ENCODE results near the gene GAPT. TPM values are rescaled to one million over a fixed set of nuclear protein-coding genes. Genes with fewer than 3 reads are reported as not detected.

Gene GAPT
- total RNA-seq, 4 donors from 2014 or later, result 0.60 TPM; not detected in 3

GRCh38 chr5:58482536-58482935, 8.7 kb upstream of the GAPT start:
- TF ChIP-seq POLR2A (IDR thresholded peaks at IDR 0.05) (no peak), CTCF (IDR thresholded peaks at IDR 0.05 in 4 of 5, conservative IDR thresholded peaks at IDR 0.05 in 1 of 5) (no peak)
- Histone ChIP-seq H3K4me3 (no peak overlapping the region), H3K9me3 (no peaks in the 10 kb centered on the region), H3K4me1 (no peaks in the 10 kb centered on the region), H3K36me3 (no peaks in the 10 kb centered on the region), H3K27ac (no peak overlapping the region), H3K27me3 (peaks cover 0 to 7% (median 4%) of the 10 kb centered on the region in 3 donors)
- ATAC-seq, result no peak
- DNase-seq, result no peak
- in situ Hi-C loops (cut with MboI; ENCODE audit: low sequenced_read_pairs in 4 of 4), result no loop called here
- intact Hi-C loops (cut with DNase I; ENCODE audit: low total_unique reads), result no loop called here

- no peak for ATAC-seq
- peaks cover 0 to 7% (median 6%) of the 10 kb centered on the region in 3 donors for H3K27me3 ChIP-seq
- no peaks in the 10 kb centered on the region for H3K4me1 ChIP-seq
- DNase-seq, result no peak
- H3K27ac ChIP-seq, result no peak overlapping the region
- intact Hi-C loops (cut with DNase I; ENCODE audit: low total_unique reads) (no loop called here), in situ Hi-C loops (cut with MboI; ENCODE audit: low sequenced_read_pairs in 4 of 4) (no loop called here)
- no peak for TF ChIP-seq CTCF (IDR thresholded peaks at IDR 0.05 in 4 of 5, conservative IDR thresholded peaks at IDR 0.05 in 1 of 5)
- no peak for TF ChIP-seq POLR2A (IDR thresholded peaks at IDR 0.05)
- H3K36me3 ChIP-seq, result no peaks in the 10 kb centered on the region
- no peaks in the 10 kb centered on the region for H3K9me3 ChIP-seq
- H3K4me3 ChIP-seq, result no peak overlapping the region
These were observed 6.7 kb upstream of the GAPT start for GRCh38 chr5:58484505-58484904.

GRCh38 chr5:58486290-58486689, 4.9 kb upstream of the GAPT start:
- Histone ChIP-seq H3K36me3 (no peaks in the 10 kb centered on the region), H3K27ac (no peak overlapping the region), H3K4me1 (no peaks in the 10 kb centered on the region), H3K9me3 (no peaks in the 10 kb centered on the region), H3K27me3 (peaks cover 0 to 6% (median 4%) of the 10 kb centered on the region in 3 donors), H3K4me3 (no peak overlapping the region)
- in situ Hi-C loops (cut with MboI; ENCODE audit: low sequenced_read_pairs in 4 of 4), result no loop called here
- intact Hi-C loops (cut with DNase I; ENCODE audit: low total_unique reads), result no loop called here
- DNase-seq (no peak), ATAC-seq (no peak)
- no peak for TF ChIP-seq CTCF (IDR thresholded peaks at IDR 0.05 in 4 of 5, conservative IDR thresholded peaks at IDR 0.05 in 1 of 5)
- no peak for TF ChIP-seq POLR2A (IDR thresholded peaks at IDR 0.05)

DNA sequence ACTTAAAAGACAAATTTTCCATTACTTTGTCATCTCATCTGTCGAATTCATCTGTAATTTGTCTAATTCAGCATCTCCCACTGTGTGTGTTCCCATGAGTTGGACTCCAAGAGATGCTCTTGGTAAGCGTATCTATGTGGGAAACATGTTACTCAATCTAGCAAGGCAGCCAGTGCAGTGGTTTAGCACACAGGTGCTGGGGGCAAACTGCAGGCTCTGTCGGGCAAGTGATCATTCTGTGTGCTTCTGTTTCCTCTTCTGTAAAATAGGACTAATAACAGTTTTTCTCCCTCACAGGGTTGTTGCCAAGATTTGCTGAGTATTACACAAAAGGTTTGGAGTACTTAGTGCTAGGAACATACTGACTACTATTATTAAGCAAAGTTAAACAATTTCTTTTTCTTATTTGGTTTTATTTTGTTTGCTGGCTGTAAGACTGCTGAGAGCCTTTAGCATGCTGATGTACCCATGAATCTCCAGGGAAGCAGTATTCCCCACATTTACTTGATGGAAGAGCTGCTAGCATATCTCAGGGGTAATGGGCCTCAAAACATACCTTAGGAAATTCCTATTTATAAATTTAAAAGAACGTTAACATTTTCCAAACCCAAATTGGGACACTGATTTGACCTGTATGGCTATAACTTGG, 709 bp upstream of the GAPT start:
- ATAC-seq, result no peak
- TF ChIP-seq POLR2A (IDR thresholded peaks at IDR 0.05), result no peak
- no peak for TF ChIP-seq CTCF (IDR thresholded peaks at IDR 0.05 in 4 of 5, conservative IDR thresholded peaks at IDR 0.05 in 1 of 5)
- intact Hi-C loops (cut with DNase I; ENCODE audit: low total_unique reads) (no loop called here), in situ Hi-C loops (cut with MboI; ENCODE audit: low sequenced_read_pairs in 4 of 4) (no loop called here)
- no peak for DNase-seq
- H3K4me3 ChIP-seq, result no peak overlapping the region
- H3K9me3 ChIP-seq, result no peaks in the 10 kb centered on the region
- H3K4me1 ChIP-seq, result no peaks in the 10 kb centered on the region
- H3K27me3 ChIP-seq, result peaks cover 0 to 6% (median 2%) of the 10 kb centered on the region in 3 donors
- H3K27ac ChIP-seq, result no peak overlapping the region
- no peaks in the 10 kb centered on the region for H3K36me3 ChIP-seq

DNA sequence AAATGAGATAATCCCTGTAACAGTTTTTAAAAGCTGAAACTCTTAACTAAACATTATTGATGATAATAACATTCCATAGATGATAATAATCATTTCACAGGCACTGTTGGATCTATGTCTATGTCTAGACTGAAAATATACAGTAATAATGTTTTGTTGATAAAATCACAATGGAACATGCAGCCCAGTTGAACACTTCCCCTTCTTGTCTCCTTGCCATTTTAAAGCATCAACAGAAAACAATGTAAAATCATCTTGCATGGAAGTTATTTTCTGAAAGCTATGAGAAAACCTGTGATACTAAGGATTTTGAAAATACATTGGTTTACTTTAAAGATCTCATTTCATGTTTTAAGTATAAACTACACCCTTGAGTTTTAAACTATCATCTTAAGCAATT, 1.9 kb downstream of the GAPT start:
- H3K4me3 ChIP-seq, result no peak overlapping the region
- DNase-seq (no peak), ATAC-seq (no peak)
- no peaks in the 10 kb centered on the region for H3K27me3 ChIP-seq
- H3K4me1 ChIP-seq, result no peaks in the 10 kb centered on the region
- no peak overlapping the region for H3K27ac ChIP-seq
- TF ChIP-seq POLR2A (IDR thresholded peaks at IDR 0.05) (no peak), CTCF (IDR thresholded peaks at IDR 0.05 in 4 of 5, conservative IDR thresholded peaks at IDR 0.05 in 1 of 5) (no peak)
- H3K36me3 ChIP-seq, result no peaks in the 10 kb centered on the region
- in situ Hi-C loops (cut with MboI; ENCODE audit: low sequenced_read_pairs in 4 of 4), result no loop called here
- H3K9me3 ChIP-seq, result no peaks in the 10 kb centered on the region
- intact Hi-C loops (cut with DNase I; ENCODE audit: low total_unique reads), result no loop called here
